Raji (cell line): ENCODE data around the gene SNX15.

Experiments used
- POLR2A ChIP-seq: IDR thresholded peaks from 2 replicates; pipeline ENCODE4 v1.6.1; 2011; ENCODE audit warnings: low read depth, low read length, control low read depth; ENCODE audit not compliant: insufficient read depth

SNX15 gene

DNA sequence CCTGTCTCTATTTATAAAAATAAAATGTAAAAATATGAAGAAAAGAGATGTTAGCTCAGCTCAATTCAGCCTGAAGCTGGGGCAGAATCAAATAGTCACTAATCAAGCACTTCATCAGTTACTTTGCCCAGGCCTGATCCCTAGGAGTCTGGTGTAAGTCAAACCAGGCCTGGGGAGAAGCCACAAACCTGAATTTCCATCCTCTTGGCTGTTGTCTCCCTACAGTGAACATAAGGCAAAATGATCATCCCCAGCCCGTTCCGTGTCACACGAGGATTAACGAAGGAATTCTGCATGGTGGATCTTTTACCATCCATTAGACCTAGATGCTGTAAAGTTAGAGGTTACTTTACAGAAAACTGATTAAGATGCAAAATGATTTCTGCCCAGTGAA, 37.6 kb downstream of the SNX15 start:
- TF ChIP-seq POLR2A = no peak

- TF ChIP-seq POLR2A = no peak
Measured at GRCh38 chr11:65065851-65066250, 38.6 kb downstream of the SNX15 start.

DNA sequence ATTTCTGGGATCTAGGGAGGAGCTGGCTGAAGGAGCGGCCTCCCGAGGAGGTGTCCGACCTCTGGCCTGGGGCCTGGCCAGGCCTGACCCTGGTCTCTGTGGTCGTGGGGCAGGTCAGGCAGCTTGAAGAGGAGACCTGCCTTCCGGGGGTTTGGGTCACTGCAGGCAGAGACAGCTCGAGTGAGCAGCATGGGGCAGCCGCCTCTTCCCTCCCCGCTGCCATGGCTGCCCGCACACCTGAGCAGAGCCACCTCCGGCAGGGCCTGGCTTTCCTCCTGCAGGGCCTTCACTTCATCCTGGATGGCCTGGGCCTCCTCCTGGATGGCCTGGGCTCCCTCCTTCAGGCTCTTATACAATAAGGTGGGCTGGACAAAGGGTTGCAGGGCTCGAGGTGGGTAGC, 39.1 kb downstream of the SNX15 start:
- no peak for TF ChIP-seq POLR2A

GRCh38 chr11:65066805-65067291, 39.6 kb downstream of the SNX15 start:
- TF ChIP-seq POLR2A = no peak

- TF ChIP-seq POLR2A = no peak
Measured at GRCh38 chr11:65067446-65067845, 40.2 kb downstream of the SNX15 start.

DNA sequence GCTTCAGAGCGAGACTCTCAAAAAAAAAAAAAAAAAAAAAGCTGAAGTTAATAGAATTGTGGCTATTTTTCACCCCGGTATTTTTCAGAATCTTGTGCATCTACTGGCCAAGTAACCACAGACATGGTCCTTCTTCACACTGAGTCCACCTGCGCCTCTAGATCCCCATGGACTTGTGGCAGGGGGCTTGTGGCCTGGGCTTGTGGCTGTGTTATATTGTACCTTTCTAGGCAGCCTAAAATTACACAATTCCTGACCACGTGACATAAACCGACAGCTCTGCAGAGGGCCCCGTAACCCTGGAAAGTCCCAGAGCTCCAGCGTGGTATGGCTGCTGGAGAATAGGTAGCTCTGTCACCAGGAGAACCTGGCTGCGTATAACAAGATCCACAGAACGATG, 42.0 kb downstream of the SNX15 start:
- no peak for TF ChIP-seq POLR2A

GRCh38 chr11:65071907-65072630, 44.8 kb downstream of the SNX15 start:
- peak; percentile 38; the same call in 1 of the 2 replicates for TF ChIP-seq POLR2A

DNA sequence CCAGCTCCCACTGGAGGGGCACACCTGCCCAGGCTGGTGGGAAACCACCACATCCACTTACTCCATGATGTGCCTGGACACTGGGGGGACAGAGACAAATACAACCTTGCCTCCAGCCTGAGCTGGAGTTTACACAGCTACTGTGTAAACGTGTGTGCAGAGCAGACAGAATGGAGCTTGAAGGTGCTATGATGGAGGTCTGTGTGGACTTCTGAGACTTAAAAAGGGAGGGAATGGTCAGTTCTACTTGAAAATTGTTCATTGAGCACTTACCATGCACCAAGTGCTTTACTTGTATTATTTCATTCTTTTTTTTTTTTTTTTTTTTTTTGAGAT, 45.4 kb downstream of the SNX15 start:
- no peak for TF ChIP-seq POLR2A

- no peak for TF ChIP-seq POLR2A
Measured at GRCh38 chr11:65077451-65077850, 50.2 kb downstream of the SNX15 start.

- TF ChIP-seq POLR2A = 0 out of 2 replicates have a peak, but pooled peaks have one; percentile 15
Measured at GRCh38 chr11:65078151-65078550, 50.9 kb downstream of the SNX15 start.

- no peak for TF ChIP-seq POLR2A
Measured at GRCh38 chr11:65078786-65079342, 51.6 kb downstream of the SNX15 start.

DNA sequence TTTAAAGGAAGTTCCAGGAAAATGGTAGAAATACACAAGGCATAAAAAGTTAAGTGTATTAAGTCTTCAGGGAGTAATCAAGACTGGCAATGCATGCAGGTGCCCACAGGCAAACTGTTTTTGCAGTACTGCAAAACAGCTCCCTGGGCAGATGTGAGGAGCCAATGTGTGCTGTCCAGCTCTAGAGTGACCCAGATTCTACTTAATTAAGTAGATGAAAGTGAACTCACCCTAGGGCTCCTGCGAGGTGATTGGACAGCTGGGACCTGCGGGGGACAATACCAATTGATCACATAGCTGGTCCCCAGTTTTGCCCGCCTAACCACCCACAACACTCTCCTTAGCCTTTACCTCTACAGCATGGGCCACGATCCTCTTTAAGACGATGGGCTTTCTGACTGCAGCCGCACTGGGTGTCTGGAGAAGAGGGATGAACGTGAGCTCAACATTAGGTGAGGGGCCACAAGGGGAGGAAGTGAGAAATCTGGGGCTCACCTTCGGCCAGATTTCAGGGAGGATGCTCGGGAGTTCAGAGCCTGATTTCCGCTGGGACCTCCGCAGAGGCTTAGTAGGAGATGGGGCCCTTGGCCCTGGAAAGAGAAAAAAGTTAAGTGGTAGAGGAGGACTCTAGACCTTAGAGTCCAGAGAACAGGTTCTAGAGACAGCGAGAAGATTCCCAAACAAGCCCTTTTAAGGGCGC, 56.0 kb downstream of the SNX15 start:
- TF ChIP-seq POLR2A = no peak

DNA sequence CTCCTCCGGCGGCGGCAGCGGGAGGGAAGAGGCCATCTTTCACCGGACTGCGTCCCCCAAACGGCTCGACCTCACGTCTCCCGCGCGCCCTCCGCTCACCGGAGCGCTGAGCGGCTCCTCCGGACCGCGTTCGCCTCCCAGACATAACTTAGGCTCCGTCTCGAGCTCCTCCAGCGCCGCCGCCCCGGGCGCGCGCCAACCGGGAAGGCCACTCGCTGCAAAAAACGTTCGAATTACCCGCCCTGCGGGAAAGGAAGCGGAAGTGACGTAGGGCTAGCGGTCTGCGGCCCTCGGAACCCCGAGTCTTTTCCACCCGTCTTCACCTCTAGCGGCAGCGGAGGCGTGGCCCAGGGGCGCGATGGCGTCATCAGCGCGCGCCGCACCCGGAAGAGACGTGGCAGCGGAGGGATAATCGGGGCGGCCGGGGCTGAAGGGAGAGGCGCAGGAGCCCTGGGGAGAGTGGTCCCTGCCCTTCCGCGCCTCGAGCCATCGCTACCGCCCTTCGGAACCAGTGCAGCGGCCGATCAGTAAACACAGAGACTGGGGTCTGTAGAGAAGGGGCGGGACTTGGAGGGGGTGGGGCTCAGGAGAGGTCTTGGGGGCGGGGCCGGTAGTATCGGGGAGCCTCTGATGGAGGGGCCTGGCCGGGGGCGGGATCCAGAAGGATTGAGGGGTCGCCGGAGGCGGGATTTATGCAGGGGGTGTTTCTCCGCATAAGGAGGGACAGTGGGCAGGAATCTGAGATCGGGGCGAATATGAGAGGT, 56.8 kb downstream of the SNX15 start, which contains the start of the genes CDCA5 and ZFPL1:
TSS of gene CDCA5 (minus strand) at position 207 of the 764 bp plus-strand sequence. CDS start at position 145, 62 bp downstream.
TSS of gene ZFPL1 (plus strand) at position 389 of the 764 bp plus-strand sequence. CDS start 477 bp downstream, outside the sequence.
- TF ChIP-seq POLR2A = peak; percentile 83

DNA sequence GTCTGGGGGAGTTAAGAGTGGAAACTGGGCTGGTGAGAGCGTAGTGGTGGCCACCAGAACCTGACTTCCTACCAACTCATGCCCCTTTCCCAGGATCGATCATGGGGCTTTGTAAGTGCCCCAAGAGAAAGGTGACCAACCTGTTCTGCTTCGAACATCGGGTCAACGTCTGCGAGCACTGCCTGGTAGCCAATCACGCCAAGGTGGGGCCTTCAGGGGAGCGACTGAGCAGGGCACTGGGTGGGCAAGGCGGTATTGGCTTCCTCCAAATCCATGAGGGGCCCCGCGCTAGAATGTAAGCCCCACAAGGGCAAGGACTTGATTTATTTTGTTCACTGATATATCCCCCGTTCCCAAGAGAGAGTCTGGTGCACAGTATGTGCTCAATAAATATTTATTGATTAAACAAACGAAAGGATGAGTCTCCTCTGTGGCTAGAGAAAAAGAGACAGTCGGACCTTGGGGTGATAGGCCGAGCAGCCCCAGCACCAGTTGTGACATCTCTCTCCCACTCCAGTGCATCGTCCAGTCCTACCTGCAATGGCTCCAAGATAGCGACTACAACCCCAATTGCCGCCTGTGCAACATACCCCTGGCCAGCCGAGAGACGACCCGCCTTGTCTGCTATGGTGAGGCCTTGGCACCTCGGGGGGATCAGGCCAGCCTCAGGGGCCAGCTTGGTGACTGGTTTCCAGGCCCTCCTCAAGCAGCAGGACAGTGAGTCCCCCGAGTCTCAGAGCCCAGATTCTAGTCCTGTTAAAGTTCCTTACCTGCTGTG, 57.5 kb downstream of the SNX15 start:
- TF ChIP-seq POLR2A = no peak

DNA sequence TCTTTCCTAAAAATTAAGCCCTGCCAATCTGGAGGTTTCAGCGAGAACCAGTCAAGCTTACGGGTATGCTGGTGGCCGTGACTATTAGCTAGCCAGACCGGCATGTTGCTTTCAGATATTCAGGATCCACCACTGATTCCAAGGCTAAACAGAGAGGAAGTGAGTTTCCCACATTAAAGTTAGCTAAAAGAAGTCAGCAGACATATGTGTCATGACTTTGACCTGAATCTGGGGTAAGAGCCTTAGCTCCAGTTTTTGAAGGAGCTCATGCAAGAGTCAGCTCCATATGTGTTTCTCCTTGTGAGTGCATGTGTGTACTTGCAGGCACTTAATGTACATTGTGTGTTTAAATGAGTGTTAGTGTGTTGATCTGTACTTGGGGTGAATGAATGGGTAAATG, 58.2 kb downstream of the SNX15 start:
- TF ChIP-seq POLR2A = no peak

GRCh38 chr11:65086809-65087208, 59.6 kb downstream of the SNX15 start:
- no peak for TF ChIP-seq POLR2A
